Neural cell (in vitro differentiated cells): ENCODE measurements around the gene GRIK3. TPM values are rescaled to one million over a fixed set of nuclear protein-coding genes. Genes with fewer than 3 reads are reported as not detected.
"Not testable (repeated sequence)": the region's sequence is repeated elsewhere in the genome, so short reads cannot be mapped to it uniquely, and the experiment has no call there.

Experiments used
- H2AFZ ChIP-seq: fragments of 200-600, 300-800 bp; sonication (generic), shearing (Covaris generic); 2 replicates; pipeline ENCODE4 v1.6.0; 2014; ENCODE audit warnings: low read depth, mild to moderate bottlenecking, antibody characterized with exemption, low read length, moderate library complexity
- H3F3A ChIP-seq: fragments of 200-600 bp; shearing (Covaris generic); 2 replicates; pipeline ENCODE4 v1.6.1; 2016; ENCODE audit warnings: mild to moderate bottlenecking, moderate library complexity, mixed read lengths, antibody characterized with exemption, low read length; ENCODE audit not compliant: insufficient read depth, poor library complexity, severe bottlenecking
- H3K27ac ChIP-seq: fragments of 200-600, 300-800 bp; sonication (generic), shearing (Covaris generic); 2 replicates; pipeline ENCODE4 v1.5.1; 2014; ENCODE audit warnings: mild to moderate bottlenecking, low read length, moderate library complexity
- H3K27me3 ChIP-seq: fragments of 300-800, 200-600 bp; sonication (generic), shearing (Covaris generic); 2 replicates; pipeline ENCODE4 v1.6.0; 2014; ENCODE audit warnings: mild to moderate bottlenecking, low read depth, low read length, moderate library complexity; ENCODE audit not compliant: insufficient read depth
- H3K36me3 ChIP-seq: fragments of 300-800, 200-600 bp; sonication (generic), shearing (Covaris generic); 2 replicates; pipeline ENCODE4 v1.5.1; 2014; ENCODE audit warnings: mild to moderate bottlenecking, antibody characterized with exemption, low read length, moderate library complexity; ENCODE audit not compliant: insufficient read depth
- H3K4me2 ChIP-seq: fragments of 300-800, 200-600 bp; sonication (generic), shearing (Covaris generic); 2 replicates; pipeline ENCODE4 v1.6.0; 2014; ENCODE audit warnings: mild to moderate bottlenecking, low read length
- H3K4me3 ChIP-seq: fragments of 300-800, 200-600 bp; sonication (generic), shearing (Covaris generic); 2 replicates; pipeline ENCODE4 v1.5.1; 2014; ENCODE audit warnings: mild to moderate bottlenecking, low read length, moderate library complexity
- H3K79me2 ChIP-seq: fragments of 200-600 bp; shearing (Covaris generic); replicated peaks from 2 replicates; pipeline ENCODE4 v1.6.0; 2014; ENCODE audit warnings: mild to moderate bottlenecking, low read length, moderate library complexity; ENCODE audit not compliant: insufficient read depth
- H3K9ac ChIP-seq: fragments of 300-800, 200-600 bp; sonication (generic), shearing (Covaris generic); 2 replicates; pipeline ENCODE4 v1.6.1; 2016; ENCODE audit warnings: mild to moderate bottlenecking, low read length, mixed read lengths
- H3K9me2 ChIP-seq: fragments of 200-600 bp; shearing (Covaris generic); 2 replicates; pipeline ENCODE4 v1.6.1; 2016; ENCODE audit warnings: mild to moderate bottlenecking, low read length, mixed read lengths; ENCODE audit not compliant: insufficient read depth
- H3K9me3 ChIP-seq: fragments of 200-600, 300-800 bp; sonication (generic), shearing (Covaris generic); 2 replicates; pipeline ENCODE4 v1.6.1; 2016; ENCODE audit warnings: mild to moderate bottlenecking, mixed run types, low read length, moderate library complexity, mixed read lengths
- H4K20me1 ChIP-seq: fragments of 200-600 bp; shearing (Covaris generic); 2 replicates; pipeline ENCODE4 v1.6.1; 2016; ENCODE audit warnings: mild to moderate bottlenecking, mixed run types; ENCODE audit not compliant: insufficient read depth
- CTCF ChIP-seq: fragments of 450-650 bp; IDR thresholded peaks from 2 replicates; pipeline ENCODE4 v1.5.1; 2014; ENCODE audit warnings: antibody characterized with exemption, mild to moderate bottlenecking, moderate library complexity; ENCODE audit not compliant: poor library complexity, severe bottlenecking
- EP300 ChIP-seq: fragments of 450-650 bp; conservative IDR thresholded peaks from 2 replicates; pipeline ENCODE4 v1.6.1; 2014; ENCODE audit warnings: antibody characterized with exemption, mild to moderate bottlenecking, moderate library complexity; ENCODE audit not compliant: poor library complexity, severe bottlenecking
- EZH2 ChIP-seq: fragments of 200-600, 300-800 bp; shearing (Covaris generic), sonication (generic); IDR thresholded peaks from 2 replicates; pipeline ENCODE4 v1.6.1; 2014; ENCODE audit warnings: antibody characterized with exemption, low read length, borderline replicate concordance, mild to moderate bottlenecking; ENCODE audit not compliant: insufficient read depth, poor library complexity, severe bottlenecking
- MXI1 ChIP-seq: fragments of 450-650 bp; conservative IDR thresholded peaks from 2 replicates; pipeline ENCODE4 v1.6.1; 2014; ENCODE audit warnings: antibody characterized with exemption, mild to moderate bottlenecking; ENCODE audit not compliant: poor library complexity, severe bottlenecking
- POLR2AphosphoS5 ChIP-seq: IDR thresholded peaks from 2 replicates; pipeline ENCODE4 v1.6.1; 2012
- RAD21 ChIP-seq: fragments of 450-650 bp; conservative IDR thresholded peaks from 2 replicates; pipeline ENCODE4 v1.6.1; 2014; ENCODE audit warnings: antibody characterized with exemption, mild to moderate bottlenecking, moderate library complexity
- SMC3 ChIP-seq: fragments of 450-650 bp; conservative IDR thresholded peaks from 2 replicates; pipeline ENCODE4 v1.6.1; 2014; ENCODE audit warnings: antibody characterized with exemption, mild to moderate bottlenecking, moderate library complexity; ENCODE audit not compliant: poor library complexity
- TAF1 ChIP-seq: IDR thresholded peaks from 2 replicates; pipeline ENCODE4 v1.6.1; 2012; ENCODE audit warnings: low read depth
- polyA plus RNA-seq: library from polyadenylated mRNA; depleted of rRNA; stranded (reverse); fragments of >200 nt; gene quantifications from 2 replicates; pipeline ENCODE4 v1.2.3, GENCODE V29; 2014
- TF ChIP-seq, protein P1 (sequence below): IDR thresholded peaks from 2 replicates; pipeline ENCODE4 v1.6.1; 2012; ENCODE audit warnings: borderline replicate concordance

Gene GRIK3
- polyA plus RNA-seq, 1 donor from 2014 or later = 5.0 TPM

- Histone ChIP-seq H3K4me3 (no peak overlapping the region), H3F3A (no peaks in the 10 kb centered on the region), H4K20me1 (no peaks in the 10 kb centered on the region), H2AFZ (no peak overlapping the region), H3K27ac (no peak overlapping the region), H3K9me3 (no peaks in the 10 kb centered on the region), H3K79me2 (no peaks in the 10 kb centered on the region), H3K4me2 (no peak overlapping the region), H3K27me3 (no peaks in the 10 kb centered on the region), H3K36me3 (no peaks in the 10 kb centered on the region), H3K9me2 (no peaks in the 10 kb centered on the region), H3K9ac (no peak overlapping the region)
- no peak for TF ChIP-seq EZH2
- no peak for TF ChIP-seq MXI1
- TF ChIP-seq RAD21 = no peak
- no peak for TF ChIP-seq TAF1
- TF ChIP-seq, protein P1, sequence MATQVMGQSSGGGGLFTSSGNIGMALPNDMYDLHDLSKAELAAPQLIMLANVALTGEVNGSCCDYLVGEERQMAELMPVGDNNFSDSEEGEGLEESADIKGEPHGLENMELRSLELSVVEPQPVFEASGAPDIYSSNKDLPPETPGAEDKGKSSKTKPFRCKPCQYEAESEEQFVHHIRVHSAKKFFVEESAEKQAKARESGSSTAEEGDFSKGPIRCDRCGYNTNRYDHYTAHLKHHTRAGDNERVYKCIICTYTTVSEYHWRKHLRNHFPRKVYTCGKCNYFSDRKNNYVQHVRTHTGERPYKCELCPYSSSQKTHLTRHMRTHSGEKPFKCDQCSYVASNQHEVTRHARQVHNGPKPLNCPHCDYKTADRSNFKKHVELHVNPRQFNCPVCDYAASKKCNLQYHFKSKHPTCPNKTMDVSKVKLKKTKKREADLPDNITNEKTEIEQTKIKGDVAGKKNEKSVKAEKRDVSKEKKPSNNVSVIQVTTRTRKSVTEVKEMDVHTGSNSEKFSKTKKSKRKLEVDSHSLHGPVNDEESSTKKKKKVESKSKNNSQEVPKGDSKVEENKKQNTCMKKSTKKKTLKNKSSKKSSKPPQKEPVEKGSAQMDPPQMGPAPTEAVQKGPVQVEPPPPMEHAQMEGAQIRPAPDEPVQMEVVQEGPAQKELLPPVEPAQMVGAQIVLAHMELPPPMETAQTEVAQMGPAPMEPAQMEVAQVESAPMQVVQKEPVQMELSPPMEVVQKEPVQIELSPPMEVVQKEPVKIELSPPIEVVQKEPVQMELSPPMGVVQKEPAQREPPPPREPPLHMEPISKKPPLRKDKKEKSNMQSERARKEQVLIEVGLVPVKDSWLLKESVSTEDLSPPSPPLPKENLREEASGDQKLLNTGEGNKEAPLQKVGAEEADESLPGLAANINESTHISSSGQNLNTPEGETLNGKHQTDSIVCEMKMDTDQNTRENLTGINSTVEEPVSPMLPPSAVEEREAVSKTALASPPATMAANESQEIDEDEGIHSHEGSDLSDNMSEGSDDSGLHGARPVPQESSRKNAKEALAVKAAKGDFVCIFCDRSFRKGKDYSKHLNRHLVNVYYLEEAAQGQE = no peak
- TF ChIP-seq SMC3 = no peak
- no peak for TF ChIP-seq POLR2AphosphoS5
- no peak for TF ChIP-seq CTCF
- TF ChIP-seq EP300 = no peak
These were observed 134.2 kb downstream of the GRIK3 start for GRCh38 chr1:36900128-36900527.

DNA sequence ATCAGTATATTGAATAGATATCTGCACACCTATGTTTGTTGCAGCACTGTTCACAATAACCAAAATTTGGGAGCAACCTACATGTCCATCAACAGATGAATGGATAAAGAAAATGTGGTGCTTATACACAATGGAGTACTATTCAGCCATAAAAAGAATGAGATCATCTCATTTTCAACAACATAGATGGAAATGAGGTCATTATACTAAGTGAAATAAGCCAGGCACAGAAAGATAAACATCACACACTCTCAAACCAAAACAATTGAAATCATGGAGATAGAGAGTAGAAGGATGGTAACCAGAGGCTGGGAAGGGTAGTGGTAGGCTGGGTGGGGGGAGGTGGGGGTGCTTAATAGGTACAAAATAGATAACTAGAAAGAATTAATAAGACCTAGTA, 136.5 kb downstream of the GRIK3 start:
- not testable (repeated sequence) for H4K20me1 ChIP-seq, H3K79me2 ChIP-seq, H2AFZ ChIP-seq, H3K4me2 ChIP-seq, H3K27me3 ChIP-seq, H3K27ac ChIP-seq, H3K9me2 ChIP-seq, H3K4me3 ChIP-seq, H3K9ac ChIP-seq, H3K36me3 ChIP-seq, H3F3A ChIP-seq, H3K9me3 ChIP-seq

GRCh38 chr1:36894824-36895223, 139.5 kb downstream of the GRIK3 start:
- Histone ChIP-seq H3K9me3 (no peaks in the 10 kb centered on the region), H3K27ac (no peak overlapping the region), H2AFZ (no peak overlapping the region), H3K4me3 (no peak overlapping the region), H3K9me2 (no peaks in the 10 kb centered on the region), H3K27me3 (no peaks in the 10 kb centered on the region), H3K4me2 (no peak overlapping the region), H3F3A (no peaks in the 10 kb centered on the region), H4K20me1 (no peaks in the 10 kb centered on the region), H3K79me2 (no peaks in the 10 kb centered on the region), H3K9ac (no peak overlapping the region), H3K36me3 (no peaks in the 10 kb centered on the region)
- TF ChIP-seq CTCF (no peak), TAF1 (no peak), RAD21 (no peak), EP300 (no peak), MXI1 (no peak), EZH2 (no peak), SMC3 (no peak), POLR2AphosphoS5 (no peak)
- TF ChIP-seq, protein P1 = no peak
